HG02642 (cell line): ENCODE results near the gene PTPRE.

Source experiments
- ATAC-seq: cut with Tn5 transposase; IDR thresholded peaks from one replicate; pipeline ENCODE4 v1.9.1; 2021; ENCODE audit warnings: mild to moderate bottlenecking; ENCODE audit not compliant: unreplicated experiment, poor library complexity

Gene PTPRE

DNA sequence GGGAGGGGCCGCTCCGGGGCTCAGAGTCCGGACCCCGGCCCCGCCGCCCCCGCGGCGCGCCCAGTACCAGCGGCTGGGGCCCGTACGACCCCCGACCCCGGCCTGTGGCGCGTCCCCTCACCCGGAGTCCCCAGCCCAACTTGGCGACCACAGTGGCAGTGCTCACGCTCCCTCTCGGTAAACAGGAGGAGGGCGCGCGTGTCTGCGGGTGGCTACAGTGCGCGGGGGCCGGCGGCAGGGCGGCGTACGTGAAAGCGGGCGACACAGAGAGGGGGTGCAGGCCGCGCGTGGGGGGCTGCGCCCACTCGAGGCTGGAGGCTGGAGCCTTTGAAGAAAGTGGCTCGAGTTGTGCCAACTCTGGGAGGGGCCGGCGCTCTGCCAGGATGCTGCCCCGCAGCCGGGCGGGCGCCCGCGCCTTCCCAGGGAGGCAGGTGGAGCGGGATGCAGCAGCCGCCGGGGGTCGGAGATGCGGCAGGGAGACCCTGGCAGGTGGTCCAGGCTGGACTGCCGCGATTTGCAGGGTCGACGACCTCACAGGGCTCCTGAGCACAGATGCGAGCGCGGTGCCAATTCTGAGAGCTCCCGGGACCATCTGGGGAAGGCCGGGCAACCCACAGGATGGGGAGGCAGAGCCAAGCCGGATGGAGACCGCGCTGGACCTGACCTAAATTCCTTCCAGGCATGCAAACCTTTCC lies 655 bp downstream of the PTPRE start:
- ATAC-seq: peak; percentile 6

GRCh38 chr10:127908106-127908958 lies 1.4 kb downstream of the PTPRE start:
- ATAC-seq: no peak

DNA sequence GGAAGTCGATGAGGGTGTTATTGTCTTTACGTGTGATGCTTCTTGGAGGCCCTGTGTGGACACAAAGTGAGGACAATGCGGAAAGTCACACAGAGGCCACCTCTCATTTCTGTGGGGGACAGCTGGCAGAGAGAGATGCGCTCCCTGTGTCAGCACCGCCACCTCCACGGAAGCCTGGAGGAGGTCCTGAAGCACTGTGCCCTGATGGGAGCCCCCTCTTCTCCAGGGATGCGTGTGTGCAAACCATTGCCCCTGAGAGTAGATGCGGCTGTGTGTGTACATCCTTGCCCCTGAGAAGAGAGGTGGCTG lies 2.0 kb downstream of the PTPRE start:
- ATAC-seq: no peak

DNA sequence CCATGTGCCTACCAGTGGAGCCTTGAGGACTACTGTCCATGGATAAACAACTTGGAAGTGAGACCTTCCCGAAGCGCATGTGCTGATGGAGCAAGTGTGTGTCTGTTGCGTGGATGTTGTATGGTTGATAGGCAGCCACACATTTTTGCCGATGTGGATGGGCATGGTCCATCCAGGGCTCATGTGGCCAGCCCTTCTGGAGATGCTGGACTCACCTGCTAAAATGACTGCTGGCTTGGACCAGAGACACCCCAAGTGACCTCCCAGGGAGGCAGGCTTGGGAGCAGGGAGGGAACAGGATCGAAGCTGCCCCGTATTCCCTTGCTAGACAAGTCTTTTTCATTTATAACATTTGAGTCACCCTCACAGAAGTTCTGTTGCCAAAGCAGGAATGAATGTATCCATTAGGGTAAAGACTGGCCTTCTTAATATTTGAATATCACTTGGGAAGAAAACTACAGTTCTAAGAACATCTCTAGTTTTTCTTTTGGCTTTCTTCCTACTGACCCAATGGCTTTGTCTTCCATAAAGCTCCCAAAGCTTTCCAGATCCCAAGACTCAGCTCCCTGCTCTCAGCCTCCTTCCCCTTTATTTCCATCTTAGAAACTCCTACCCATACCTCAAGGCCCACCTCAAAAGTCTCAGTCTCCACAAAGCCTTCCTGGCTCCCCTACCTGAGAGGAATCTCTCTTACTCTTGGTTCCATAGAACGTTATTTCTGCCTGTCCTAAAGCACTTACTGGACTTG lies 3.0 kb downstream of the PTPRE start:
- no peak for ATAC-seq

DNA sequence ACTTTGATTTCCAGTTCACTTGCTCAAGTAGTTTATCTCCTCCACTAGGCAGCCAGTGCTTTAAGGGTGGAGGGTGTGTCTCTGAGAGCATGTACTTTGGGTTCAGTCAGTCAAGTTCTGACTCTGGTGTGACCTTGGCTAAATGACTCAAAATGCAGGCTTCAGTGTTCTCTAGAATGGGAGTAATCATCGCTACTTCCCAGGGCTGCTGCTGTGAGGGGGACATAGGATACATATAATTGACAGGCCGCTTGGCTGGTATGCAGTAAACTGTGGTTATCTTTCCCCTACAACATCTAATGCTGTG lies 3.5 kb downstream of the PTPRE start:
- no peak for ATAC-seq

DNA sequence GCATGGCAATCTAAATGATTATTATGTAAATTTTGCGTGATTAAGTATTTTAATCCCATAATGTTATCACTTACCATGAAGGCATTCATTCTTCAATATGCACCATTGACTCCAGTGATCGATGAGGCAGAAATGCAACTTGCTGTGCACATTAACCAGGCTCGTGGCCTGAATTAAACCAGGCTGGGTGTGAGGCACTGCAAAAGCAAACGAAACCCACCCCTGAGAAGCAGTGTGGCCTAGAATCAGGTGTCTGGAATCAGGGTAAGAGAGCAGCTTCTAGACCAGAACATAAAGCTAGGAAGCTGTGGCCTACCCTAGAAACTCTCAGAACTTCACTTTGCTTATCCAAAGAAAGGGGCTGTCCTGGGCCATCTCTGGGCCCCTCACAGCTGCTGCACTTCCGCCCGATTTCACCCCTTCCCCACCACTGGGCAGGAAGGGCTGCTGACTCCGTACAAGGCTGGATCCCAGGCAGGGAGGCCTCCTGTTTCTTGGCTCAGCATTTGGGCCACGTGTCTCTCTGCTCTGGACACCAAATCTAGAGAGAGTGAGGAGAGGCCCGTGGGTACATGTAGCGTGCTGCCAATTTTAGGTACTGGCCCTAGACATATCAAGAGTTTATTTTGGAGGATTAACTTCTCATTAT lies 4.4 kb downstream of the PTPRE start:
- ATAC-seq: no peak

DNA sequence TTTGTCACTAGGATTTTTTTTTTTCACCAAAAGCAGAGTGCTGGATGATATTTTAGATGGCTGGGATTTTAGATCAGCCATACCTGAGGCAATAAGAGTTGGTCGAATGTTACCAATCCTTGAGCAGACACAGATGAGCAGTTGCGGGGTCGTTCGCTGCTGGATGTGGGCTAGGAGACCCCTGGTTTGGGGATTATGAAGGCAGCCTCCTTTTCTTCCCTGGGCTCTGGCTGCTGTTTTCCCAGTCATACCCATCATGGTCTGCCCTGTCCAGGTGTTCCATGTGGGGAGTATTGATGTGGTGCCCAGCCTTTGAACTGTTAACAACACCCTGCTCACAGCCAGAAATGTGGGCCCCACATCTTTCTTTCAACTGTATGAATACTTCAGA lies 5.0 kb downstream of the PTPRE start:
- no peak for ATAC-seq

GRCh38 chr10:127912607-127913367 lies 5.9 kb downstream of the PTPRE start:
- no peak for ATAC-seq

DNA sequence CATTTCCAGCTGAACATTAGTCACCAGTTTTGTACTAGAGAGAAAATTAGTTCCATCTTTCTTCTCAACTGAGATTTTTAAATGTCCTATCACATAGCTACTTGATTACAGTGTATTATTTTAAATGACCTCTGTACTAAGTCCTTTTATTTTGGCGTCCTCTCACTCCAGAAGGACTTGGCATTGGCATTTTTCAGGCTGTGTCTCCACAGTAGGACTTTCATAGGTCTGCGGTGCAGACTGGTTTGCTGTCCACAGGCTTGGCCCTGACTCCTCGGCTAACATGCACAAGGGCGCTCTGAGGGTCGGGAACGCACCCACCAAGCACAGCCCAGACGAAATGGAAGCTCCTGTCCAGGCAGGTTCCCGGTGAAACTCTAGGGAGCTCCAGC lies 6.5 kb downstream of the PTPRE start:
- ATAC-seq: no peak

DNA sequence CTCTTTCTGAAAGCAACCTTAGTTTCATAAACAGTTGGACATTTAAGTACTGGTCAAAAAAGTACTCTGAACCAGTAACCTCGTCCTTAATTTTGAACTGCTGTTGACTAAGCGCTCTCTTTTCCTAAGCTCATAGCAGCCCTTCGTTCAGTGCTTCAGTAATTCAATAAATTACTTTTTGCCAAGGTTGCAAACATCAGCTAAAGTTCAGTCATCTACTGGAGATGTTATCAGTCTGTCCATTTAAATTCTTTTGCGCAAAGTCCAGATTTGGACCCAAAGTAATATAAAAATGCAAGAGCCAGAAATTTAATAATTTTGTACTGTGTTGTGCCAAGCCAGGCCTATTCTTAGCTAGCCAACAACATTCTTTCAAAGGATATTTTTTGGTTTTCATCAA lies 8.4 kb downstream of the PTPRE start:
- ATAC-seq: no peak

DNA sequence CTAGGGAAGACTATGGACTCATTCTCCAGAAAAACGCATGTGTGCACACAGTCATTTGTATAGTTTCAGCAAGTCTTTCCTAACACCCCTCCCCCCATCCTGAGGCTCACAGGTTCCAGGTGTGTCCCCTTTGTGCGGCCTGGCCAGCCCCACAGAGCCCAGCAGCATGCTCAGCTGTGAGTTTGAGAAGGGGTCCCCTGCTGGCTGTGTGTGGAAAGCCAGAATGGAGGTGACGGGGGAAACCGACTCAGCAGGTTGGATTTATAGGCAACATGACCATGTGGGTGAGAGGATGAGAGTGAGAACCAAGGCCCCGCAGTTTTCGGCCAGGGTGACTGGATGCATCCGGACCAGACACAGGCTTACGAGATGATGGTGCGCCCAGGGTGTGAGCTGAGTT lies 9.9 kb downstream of the PTPRE start:
- ATAC-seq: no peak

DNA sequence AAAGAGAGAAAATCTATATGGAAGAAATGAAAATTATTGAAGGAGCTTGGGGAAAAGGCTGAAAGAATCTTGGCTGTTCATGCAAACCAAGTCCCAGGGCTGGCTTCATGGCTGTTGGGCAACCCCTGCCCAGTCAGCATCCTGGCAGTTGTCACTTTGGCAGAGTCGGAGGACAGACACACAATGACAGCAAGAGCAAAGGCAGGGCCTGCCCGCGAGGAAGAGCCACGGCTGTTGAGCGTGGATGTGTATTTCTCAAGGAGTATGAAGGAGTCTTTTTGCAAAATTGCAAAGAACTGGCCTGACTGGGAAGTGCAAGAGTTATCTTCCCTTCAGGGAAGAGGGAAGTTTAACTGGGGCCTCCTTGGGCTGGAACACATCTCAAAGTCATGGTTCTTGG lies 11.7 kb downstream of the PTPRE start:
- ATAC-seq: no peak

GRCh38 chr10:127919418-127920271 lies 12.7 kb downstream of the PTPRE start:
- no peak for ATAC-seq

GRCh38 chr10:127920306-127921074 lies 13.6 kb downstream of the PTPRE start:
- ATAC-seq: no peak

DNA sequence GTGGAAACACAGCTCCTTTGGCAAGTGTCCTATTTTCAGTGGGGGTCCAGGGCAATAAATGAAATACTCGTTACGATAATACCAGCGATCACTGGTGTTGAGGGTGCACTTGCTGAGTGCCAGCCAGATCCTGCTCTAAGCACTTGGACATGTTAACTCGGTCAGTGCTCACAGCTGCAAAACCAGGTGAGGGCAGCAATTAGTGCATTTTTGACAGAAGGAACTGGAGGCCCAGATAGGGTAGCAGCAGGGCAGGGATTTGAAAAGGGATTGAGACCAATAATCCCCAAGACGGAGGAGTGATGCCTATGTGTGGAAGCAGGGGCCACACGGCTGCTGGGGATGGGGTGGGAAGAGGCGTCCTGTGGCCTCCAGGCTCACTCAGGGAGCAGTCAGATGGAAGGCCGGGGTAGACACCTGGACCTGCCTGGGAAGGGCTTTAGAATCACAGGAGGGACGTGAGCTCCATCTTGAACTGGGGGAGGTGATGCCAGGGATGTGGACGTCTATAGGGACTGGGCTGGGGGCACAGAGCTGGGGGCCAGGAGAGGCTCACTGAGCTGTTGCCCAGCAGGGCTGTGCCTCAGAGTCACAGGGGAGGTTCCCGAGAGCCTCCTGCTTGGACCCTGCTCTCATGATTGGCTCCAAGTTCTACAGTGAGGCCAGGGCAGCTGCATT lies 14.3 kb downstream of the PTPRE start:
- ATAC-seq: no peak

GRCh38 chr10:127921753-127922145 lies 14.8 kb downstream of the PTPRE start:
- no peak for ATAC-seq

- ATAC-seq: no peak
These were observed 15.3 kb downstream of the PTPRE start for GRCh38 chr10:127922206-127922605.

- no peak for ATAC-seq
These were observed 15.9 kb downstream of the PTPRE start for GRCh38 chr10:127922675-127923366.
